ENCODE data around the gene OBI1.

The OBI1 gene

GRCh38 chr13:78603240-78603957, 55.6 kb downstream of the OBI1 start, which contains the start of gene POU4F1:
TSS of gene POU4F1 (minus strand) at chr13:78603552. CDS start at chr13:78603326, 226 bp downstream.
- DNase-seq, result peak; percentile 20

GRCh38 chr13:78602561-78603239, 56.3 kb downstream of the OBI1 start:
- no peak for DNase-seq

DNA sequence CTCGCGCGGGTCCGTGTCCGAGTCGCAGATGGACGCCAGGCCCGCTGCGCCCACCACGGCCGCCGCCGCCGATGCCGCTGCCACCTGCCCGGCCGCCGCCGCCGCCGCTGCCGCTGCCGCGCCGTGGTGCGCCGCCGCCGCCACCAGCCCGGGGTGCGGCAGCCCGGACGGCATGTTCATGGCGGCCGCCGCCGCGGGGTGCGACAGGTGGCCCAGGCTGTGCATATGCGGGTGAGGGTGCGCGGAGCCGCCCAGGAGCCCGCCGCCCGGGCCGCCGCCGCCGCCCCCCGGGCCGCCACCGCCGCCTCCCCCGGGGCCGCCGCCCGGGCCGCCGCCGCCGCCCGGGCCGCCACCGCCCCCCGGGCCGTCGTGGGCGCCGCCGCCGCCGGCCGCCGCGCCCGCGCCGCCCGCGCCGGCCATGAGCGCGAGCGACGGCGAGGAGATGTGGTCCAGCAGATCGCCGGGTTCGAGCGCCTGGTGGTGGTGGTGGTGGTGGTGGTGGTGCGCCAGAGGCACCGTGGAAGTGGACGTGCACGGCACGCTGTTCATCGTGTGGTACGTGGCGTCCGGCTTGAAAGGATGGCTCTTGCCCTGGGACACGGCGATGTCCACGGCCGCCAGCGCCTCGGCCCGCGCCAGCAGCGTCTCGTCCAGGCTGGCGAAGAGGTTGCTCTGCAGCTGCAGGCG, 56.9 kb downstream of the OBI1 start:
- no peak for DNase-seq

- no peak for DNase-seq
Measured at GRCh38 chr13:78601124-78601873, 57.7 kb downstream of the OBI1 start.

DNA sequence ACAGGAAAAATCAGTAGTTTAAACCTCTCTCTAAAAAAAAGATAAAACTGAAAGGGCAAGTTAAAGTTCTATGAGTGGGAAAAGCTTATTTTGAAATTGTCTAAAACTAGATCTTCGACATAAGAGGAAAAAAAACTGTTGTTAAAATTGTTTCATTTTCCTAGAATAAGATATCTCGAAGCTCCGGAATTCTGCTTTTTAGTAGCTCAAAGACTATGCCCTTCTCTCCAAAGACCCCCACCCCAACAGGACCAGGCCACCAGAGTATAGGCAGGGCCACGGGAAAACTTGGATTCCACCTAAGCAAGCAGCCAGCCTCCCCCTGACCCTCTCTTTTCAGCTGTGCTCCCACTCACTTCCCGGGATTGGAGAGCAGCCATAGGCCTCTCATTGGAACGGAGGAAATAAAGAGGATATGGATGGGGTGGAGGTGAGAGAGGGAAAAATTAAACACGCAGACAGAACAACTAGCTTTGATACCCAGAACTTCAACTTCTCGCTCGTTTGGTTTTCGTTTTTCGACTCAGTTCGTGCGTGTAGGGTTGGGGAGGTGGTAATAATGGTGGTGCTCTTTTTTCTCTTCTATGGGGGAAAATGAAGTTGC, 58.6 kb downstream of the OBI1 start:
- no peak for DNase-seq

- DNase-seq, result no peak
Measured at GRCh38 chr13:78599645-78600279, 59.2 kb downstream of the OBI1 start.

DNA sequence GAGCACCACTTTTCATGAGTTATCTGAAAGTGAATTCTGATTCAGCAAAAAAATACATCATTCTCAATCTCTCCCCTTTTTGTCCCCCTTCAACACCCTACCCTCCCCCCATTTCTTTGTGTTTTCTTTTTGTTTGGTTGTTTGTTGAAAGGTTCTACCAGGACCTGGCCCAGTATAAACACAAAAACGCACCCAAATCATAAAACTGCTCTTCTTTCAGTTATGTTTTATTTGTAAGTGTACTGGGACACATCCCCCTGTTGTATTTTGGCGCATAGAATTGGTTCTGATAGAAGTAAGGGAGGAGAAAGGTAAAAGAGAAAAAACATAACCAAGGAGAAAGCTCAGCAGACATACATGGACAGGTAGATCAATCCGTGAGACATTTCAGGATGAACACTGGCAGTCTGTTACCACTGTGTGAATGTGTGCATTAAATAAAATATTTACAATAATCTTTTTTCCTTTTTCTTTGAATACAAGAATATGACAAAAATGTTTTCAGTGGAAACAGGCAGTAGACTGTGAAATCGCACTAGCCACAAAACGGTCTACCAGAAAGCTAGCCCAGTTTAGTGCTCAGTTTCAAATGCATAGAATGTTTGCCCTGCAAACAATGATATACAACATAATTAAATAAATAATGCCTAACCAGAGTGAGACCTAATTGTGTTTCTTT, 59.9 kb downstream of the OBI1 start:
- DNase-seq, result no peak

DNA sequence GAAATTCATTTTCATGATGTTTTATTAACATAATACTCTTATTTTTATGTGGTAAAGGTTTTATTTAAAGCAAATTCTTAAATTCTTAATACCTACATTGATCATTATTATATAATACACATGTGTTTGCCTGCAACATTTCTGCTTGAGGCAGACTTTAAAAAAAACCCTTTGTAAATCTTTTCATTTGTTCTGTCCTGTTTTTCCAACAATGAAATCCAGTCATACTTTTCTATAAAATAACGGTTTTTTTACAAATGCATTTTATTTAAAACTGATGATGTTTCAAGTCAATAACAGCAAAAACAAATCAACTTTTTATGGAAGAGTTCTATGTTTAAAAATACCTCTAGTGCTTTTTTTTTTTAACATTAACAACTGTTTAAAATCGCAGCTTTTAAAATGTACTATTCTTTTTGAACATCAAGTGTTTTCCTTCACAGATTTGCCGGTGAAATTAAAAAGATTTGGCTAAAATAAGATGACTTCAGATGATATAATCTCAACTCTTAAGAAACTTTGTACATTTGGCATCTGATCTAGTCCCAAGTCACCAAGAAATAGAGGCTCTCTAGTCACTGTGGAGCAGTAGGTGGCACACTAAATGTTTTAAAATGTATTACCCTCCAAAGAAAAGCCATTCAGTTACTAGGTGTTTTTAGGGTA, 60.7 kb downstream of the OBI1 start:
- no peak for DNase-seq

GRCh38 chr13:78597602-78597932, 61.4 kb downstream of the OBI1 start:
- DNase-seq, result no peak

DNA sequence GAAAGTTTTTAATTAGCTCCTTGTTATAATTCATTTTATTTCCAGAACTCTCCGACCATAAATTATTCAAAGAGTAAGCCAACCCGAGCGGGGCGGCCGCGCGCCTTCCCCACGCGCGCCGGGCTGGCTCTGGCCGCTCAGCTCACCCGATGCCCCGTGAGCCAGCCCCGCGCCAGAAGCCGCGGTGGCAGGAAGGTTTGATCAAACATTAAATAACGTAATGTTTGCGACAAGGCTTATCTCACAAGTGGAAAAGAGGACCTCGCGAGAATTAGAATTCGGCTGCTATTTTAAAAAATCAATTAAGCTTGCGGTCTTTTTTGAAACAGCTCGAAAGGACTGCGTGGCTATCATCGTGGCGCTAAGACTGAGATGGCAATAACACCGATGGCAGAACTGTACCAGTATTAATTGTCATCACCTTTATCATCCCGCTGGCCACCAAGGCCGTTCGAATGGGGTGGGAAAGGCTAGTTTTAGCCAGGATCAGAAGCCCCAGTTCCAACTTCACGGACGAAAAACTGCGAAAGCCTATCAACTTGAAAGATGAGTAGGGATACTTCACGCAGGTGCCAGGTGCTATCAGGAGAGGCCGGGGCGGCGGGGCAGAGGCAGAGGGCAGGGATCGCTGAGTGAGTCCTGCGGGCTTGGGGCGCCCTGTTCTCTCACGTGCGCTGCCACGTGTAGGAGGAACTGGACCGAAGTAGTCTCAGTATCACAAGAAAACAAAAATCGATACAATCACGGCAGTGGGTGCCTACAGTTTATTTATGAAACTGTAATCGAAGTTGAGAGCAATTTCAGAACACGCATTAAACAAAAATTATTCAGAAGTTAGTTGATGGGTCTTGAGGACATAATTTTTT, 62.0 kb downstream of the OBI1 start:
- DNase-seq, result no peak

DNA sequence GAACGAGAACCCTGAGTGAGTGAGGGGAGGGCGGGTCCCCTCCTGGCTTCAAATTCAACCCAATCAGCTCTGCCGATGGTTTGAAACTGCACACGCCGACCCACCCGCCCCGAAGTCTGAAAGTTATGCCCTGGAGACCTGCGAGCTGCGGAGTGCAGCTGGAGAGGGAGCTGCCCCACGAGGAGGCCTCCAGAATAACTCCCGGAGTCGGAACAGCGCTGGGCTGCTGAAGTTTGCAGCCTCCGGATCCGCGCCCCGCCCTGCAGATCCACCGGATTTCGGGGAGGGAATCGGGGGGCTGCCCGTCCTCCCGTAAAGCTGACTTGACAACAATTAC, 62.6 kb downstream of the OBI1 start:
- no peak for DNase-seq

- no peak for DNase-seq
Measured at GRCh38 chr13:78595495-78596398, 63.2 kb downstream of the OBI1 start.

GRCh38 chr13:78594456-78594975, 64.4 kb downstream of the OBI1 start:
- DNase-seq, result no peak

GRCh38 chr13:78593652-78594455, 65.1 kb downstream of the OBI1 start:
- DNase-seq, result no peak

GRCh38 chr13:78593129-78593528, 65.8 kb downstream of the OBI1 start:
- no peak for DNase-seq

DNA sequence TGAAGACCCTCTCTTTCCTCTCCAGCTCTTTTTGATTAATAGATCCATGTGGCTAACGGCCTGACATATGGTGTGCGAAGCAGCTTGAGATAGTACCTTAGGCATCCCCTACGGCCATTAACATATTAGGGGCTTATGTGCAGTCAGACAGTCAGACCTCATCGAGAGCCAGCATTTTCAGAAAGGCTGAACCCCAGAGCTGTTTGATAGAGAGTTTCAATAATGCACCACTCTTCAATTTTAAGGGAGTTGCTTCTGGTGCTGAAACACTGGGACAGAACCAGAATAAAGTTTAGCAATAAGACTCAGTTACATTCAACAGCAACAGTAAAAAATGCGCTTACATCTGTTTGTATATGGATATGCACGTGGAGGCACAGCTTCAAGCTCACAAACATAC, 66.4 kb downstream of the OBI1 start:
- no peak for DNase-seq

- DNase-seq, result no peak
Measured at GRCh38 chr13:78589206-78589605, 69.7 kb downstream of the OBI1 start.

DNA sequence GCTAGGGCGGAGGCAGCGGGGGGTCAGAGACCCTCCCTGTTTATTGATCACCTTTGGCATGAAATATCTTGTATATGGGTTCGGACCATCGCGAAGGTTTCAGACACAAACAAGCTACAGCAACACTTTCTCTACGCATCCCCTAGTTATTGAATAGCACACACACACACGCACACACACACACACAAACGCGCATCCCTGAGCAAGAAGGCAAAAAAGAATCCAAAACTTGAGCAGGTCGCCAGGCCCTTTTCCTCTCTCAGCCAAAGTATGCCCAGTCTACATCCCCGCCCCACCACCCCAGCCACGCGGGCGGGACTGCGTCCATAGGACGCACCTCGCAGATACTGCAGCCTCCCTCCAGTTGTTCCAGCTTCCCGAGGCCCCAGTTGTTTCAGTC, 71.6 kb downstream of the OBI1 start:
- no peak for DNase-seq
